BJ (cell line): ENCODE measurements around the gene KCNG2. TPM values are rescaled to one million over a fixed set of nuclear protein-coding genes. Genes with fewer than 3 reads are reported as not detected.

Source experiments
- CTCF ChIA-PET: fragments of 350-600 bp; formaldehyde crosslinking; extraction: SDS; loops from one replicate; lab custom pipeline; 2021; ENCODE audit warnings: antibody characterized with exemption, inconsistent platforms; lab: Yijun Ruan, JAX
- POLR2A ChIA-PET: fragments of 300-600 bp; sonication (Branson Sonifier 250); formaldehyde crosslinking; extraction: SDS; loops from one replicate; lab custom pipeline; 2021; ENCODE audit warnings: antibody characterized with exemption; lab: Charles Lee
- DNase-seq: peaks from one replicate; pipeline ENCODE4 v3.0.0-alpha.2; 2011; ENCODE audit warnings: low read depth
- H3K27me3 ChIP-seq: 2 replicates; pipeline ENCODE4 v1.6.0; 2011; ENCODE audit warnings: low read length; ENCODE audit not compliant: control insufficient read depth, insufficient read depth
- H3K36me3 ChIP-seq: 2 replicates; pipeline ENCODE4 v1.5.1; 2011; ENCODE audit warnings: low read length; ENCODE audit not compliant: control insufficient read depth, insufficient read depth
- H3K4me3 ChIP-seq: 2 replicates; pipeline ENCODE4 v1.5.1; 2011; ENCODE audit warnings: low read depth, mild to moderate bottlenecking, control low read depth, low read length
- CTCF ChIP-seq: IDR thresholded peaks from 2 replicates; pipeline ENCODE4 v1.5.1; 2011; ENCODE audit warnings: low read depth, mild to moderate bottlenecking, control low read depth, inconsistent platforms, low read length, moderate library complexity; ENCODE audit not compliant: insufficient read depth
- polyA plus RNA-seq: library from polyadenylated mRNA; depleted of rRNA; stranded (reverse); fragments of >200 nt; gene quantifications from 2 replicates; pipeline ENCODE4 v1.2.3, GENCODE V29; 2011

The KCNG2 gene
- polyA plus RNA-seq, 1 experiment: not detected

GRCh38 chr18:79779700-79780190, 18.0 kb upstream of the KCNG2 start:
- POLR2A ChIA-PET: no interaction called here
- Histone ChIP-seq H3K27me3 (peaks cover 5% of the 10 kb centered on the region), H3K4me3 (no peak overlapping the region), H3K36me3 (no peaks in the 10 kb centered on the region)
- no peak for DNase-seq
- TF ChIP-seq CTCF: no peak
- CTCF ChIA-PET: no interaction called here

- Histone ChIP-seq H3K27me3 (peaks cover 5% of the 10 kb centered on the region), H3K36me3 (no peaks in the 10 kb centered on the region), H3K4me3 (no peak overlapping the region)
- POLR2A ChIA-PET: no interaction called here
- TF ChIP-seq CTCF: no peak
- no peak for DNase-seq
- CTCF ChIA-PET: no interaction called here
These were observed 17.2 kb upstream of the KCNG2 start for GRCh38 chr18:79780547-79780946.

- Histone ChIP-seq H3K4me3 (no peak overlapping the region), H3K36me3 (no peaks in the 10 kb centered on the region), H3K27me3 (peaks cover 12% of the 10 kb centered on the region)
- no peak for TF ChIP-seq CTCF
- ChIA-PET CTCF (interaction anchor here (1.8 kb wide), 1 partner anchor 20 kb away, joined by 3 read pairs; no protein-coding TSS in a partner anchor), POLR2A (no interaction called here)
- DNase-seq: no peak
These were observed 16.3 kb upstream of the KCNG2 start for GRCh38 chr18:79781331-79781941.

GRCh38 chr18:79782566-79783308, 15.0 kb upstream of the KCNG2 start:
- TF ChIP-seq CTCF: no peak
- ChIA-PET CTCF (interaction anchor here (1.8 kb wide), 1 partner anchor 21 kb away, joined by 3 read pairs; no protein-coding TSS in a partner anchor), POLR2A (no interaction called here)
- DNase-seq: no peak
- H3K4me3 ChIP-seq: no peak overlapping the region
- H3K36me3 ChIP-seq: no peaks in the 10 kb centered on the region
- peaks cover 19% of the 10 kb centered on the region for H3K27me3 ChIP-seq

- DNase-seq: no peak
- no peak overlapping the region for H3K4me3 ChIP-seq
- H3K36me3 ChIP-seq: no peaks in the 10 kb centered on the region
- ChIA-PET POLR2A (no interaction called here), CTCF (interaction anchor here (0.9 kb wide), 1 partner anchor 18 kb away, joined by 3 read pairs; no protein-coding TSS in a partner anchor)
- TF ChIP-seq CTCF: no peak
- peaks cover 17% of the 10 kb centered on the region for H3K27me3 ChIP-seq
These were observed 13.4 kb upstream of the KCNG2 start for GRCh38 chr18:79784071-79784913.
